Activated effector memory CD4-positive, alpha-beta T cell treated with anti-CD3 and anti-CD28 coated beads, Interleukin-2, amount 50 U/mL, for 16 hours (primary cell): Measurements from ENCODE around the gene RRBP1.

Source experiments
- DNase-seq: peaks from one replicate; pipeline ENCODE4 v3.0.0-alpha.2; 2020

The RRBP1 gene

GRCh38 chr20:17647391-17648314 is 34.4 kb downstream of the RRBP1 start:
- DNase-seq = peak; percentile 58

- DNase-seq = peak; percentile 53
Measured at GRCh38 chr20:17646961-17647301, 35.1 kb downstream of the RRBP1 start.

GRCh38 chr20:17646209-17646960 is 35.7 kb downstream of the RRBP1 start:
- peak; percentile 44 for DNase-seq

- DNase-seq = peak; percentile 56
Measured at GRCh38 chr20:17645546-17646208, 36.4 kb downstream of the RRBP1 start.

GRCh38 chr20:17645010-17645409 is 37.0 kb downstream of the RRBP1 start:
- no peak for DNase-seq

GRCh38 chr20:17644451-17644850 is 37.6 kb downstream of the RRBP1 start:
- DNase-seq = no peak

DNA sequence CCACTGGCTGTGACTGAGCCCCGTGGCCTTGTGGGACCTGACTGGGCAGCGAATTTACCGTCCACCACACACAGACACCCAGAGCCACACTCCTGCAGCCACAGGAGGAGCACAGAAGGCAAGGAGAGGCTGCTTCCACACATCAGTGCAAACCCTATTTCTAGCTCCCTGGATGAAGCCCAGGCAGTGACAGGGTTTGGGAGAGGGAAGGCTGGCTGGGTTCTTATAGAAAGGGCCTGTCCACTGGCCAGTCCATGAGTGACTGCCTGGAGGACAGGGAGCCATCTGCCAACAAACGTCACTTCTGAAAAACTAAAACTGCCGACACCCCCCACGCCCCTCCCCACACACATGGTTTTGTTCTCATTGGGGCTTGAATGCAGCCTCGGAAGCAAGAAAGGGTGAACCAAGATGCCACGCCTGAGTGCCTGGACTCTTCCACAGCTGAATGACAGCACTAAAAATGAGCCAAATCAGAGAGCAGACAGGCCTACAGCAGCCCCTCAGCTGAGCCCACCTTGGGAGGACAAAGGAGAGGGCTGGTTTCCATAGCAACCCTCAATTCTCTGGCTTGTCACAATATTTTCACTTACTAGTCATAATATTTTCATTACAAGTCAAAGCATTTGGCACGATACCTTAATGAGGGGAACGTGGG is 38.4 kb downstream of the RRBP1 start:
- no peak for DNase-seq

- no peak for DNase-seq
Measured at GRCh38 chr20:17642404-17643269, 39.4 kb downstream of the RRBP1 start.

DNA sequence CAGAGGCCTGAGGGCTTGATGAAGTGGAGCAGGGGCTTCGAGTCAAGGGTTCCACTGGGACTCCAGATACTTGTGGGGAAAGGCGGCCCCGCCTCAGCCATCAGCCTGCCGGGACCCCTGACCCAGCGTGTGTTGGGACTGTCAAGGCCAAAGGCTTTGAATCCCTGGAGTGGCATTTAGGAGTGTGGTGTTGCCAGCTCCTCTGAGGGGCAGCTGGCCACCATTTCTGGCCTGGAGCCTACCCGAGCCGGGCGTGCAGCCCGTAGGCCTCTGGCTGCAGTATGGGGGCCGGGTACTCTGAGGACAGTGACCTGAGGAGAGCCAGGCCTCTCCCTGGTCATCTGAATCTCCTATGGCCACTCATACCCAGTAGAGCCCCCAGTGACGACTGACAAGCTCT is 40.0 kb downstream of the RRBP1 start:
- no peak for DNase-seq

- DNase-seq = no peak
Measured at GRCh38 chr20:17641520-17641964, 40.5 kb downstream of the RRBP1 start.

- DNase-seq = no peak
Measured at GRCh38 chr20:17640875-17641378, 41.1 kb downstream of the RRBP1 start.

- no peak for DNase-seq
Measured at GRCh38 chr20:17640146-17640874, 41.7 kb downstream of the RRBP1 start.

DNA sequence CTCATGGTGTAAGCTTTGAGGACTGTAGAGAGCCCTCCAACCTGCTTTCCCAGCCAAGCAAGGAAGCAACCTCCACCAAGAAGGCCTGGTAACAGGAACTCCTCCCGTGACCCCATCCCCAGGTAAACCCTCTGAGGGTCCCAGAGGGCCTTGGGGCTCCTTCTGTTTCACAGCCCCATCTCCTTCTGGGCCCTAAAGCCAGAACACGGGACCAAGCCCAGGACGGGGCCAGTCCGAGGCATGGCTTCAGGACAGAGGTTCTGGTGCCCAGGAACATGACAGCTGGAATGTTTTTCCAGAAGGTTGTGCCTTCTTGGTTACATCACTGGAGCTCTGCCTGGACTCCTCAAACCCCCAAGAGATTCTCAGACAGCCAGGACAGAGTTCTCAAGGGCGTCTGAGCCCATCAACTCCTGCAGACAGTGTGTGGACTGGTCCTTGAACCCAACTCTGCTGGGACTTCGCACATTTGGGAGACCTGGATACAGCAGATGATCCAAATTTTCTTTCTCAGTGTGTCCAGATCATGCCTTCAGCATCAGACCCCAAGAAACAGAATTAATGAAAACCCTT is 43.1 kb downstream of the RRBP1 start:
- DNase-seq = no peak

- no peak for DNase-seq
Measured at GRCh38 chr20:17637985-17638640, 43.9 kb downstream of the RRBP1 start.

DNA sequence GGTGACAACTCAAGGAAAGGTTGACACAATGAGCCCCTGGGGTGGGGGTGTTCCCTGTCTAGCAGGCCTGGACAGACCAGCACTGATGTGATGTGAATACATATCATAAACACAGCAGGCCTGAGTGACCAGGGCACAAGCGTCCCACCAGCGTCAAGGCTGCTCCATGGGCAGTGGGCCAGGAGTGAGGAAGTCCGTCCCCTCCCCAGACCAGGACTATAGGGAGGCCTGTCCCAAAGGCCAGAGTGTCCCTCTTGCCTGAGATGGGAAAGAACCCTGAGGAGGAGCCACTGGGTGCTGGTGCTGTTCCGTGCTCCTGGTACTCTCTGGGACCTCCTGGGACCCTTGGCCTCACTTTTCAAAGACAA is 44.6 kb downstream of the RRBP1 start:
- DNase-seq = no peak

GRCh38 chr20:17636523-17637412 is 45.3 kb downstream of the RRBP1 start:
- DNase-seq = no peak

- no peak for DNase-seq
Measured at GRCh38 chr20:17635332-17636244, 46.5 kb downstream of the RRBP1 start.
